Sigmoid colon (tissue), 4 donors: ENCODE measurements around the gene MZF1.

Source experiments
- CTCF ChIP-seq, 4 experiments: fragments of 450-650 bp in 3 of 4; fragments of 200-600 bp in 1 of 4; IDR thresholded peaks; one replicate each; pipeline ENCODE4 v1.5.1; 2016 to 2019; ENCODE audit warnings: antibody characterized with exemption in 4 of 4, mild to moderate bottlenecking in 3 of 4, moderate library complexity in 2 of 4
- POLR2A ChIP-seq, 2 donors: fragments of 450-650 bp; IDR thresholded peaks; one replicate each; pipeline ENCODE4 v1.6.1; 2016; ENCODE audit warnings: antibody characterized with exemption in 2 of 2, mild to moderate bottlenecking in 2 of 2, moderate library complexity in 2 of 2
- POLR2AphosphoS5 ChIP-seq, 4 donors: sonication (generic); formaldehyde crosslinking; IDR thresholded peaks; one replicate each; pipeline ENCODE4 v1.6.1; 2017; ENCODE audit warnings: antibody characterized with exemption in 4 of 4

GRCh38 chr19:58555369-58555885 is 17.7 kb downstream of the MZF1 start:
- no peak for TF ChIP-seq CTCF (IDR thresholded peaks at IDR 0.05)
- TF ChIP-seq POLR2AphosphoS5 (IDR thresholded peaks at IDR 0.05) = no peak
- TF ChIP-seq POLR2A (IDR thresholded peaks at IDR 0.05) = no peak
